ENCODE results near the gene NCAM2.

DNA sequence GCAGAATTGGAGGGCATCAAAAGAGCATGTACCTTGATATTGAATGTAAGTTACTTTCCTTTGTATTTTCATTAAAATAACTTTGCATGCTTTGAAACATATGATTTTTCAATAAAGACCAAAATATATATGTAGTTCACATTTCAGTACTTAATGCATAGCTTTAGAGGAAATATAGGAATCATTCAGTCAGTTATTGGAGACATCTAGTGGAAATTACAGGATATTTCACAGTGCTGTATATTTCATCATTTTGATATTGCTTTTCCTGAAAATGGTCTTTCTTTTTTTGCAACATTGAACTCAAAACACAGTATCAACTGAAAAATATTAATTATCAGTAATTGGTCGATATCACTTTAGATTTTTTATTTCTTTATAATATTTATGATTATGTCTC, 375.8 kb downstream of the NCAM2 start:
- TF ChIP-seq, protein P1, sequence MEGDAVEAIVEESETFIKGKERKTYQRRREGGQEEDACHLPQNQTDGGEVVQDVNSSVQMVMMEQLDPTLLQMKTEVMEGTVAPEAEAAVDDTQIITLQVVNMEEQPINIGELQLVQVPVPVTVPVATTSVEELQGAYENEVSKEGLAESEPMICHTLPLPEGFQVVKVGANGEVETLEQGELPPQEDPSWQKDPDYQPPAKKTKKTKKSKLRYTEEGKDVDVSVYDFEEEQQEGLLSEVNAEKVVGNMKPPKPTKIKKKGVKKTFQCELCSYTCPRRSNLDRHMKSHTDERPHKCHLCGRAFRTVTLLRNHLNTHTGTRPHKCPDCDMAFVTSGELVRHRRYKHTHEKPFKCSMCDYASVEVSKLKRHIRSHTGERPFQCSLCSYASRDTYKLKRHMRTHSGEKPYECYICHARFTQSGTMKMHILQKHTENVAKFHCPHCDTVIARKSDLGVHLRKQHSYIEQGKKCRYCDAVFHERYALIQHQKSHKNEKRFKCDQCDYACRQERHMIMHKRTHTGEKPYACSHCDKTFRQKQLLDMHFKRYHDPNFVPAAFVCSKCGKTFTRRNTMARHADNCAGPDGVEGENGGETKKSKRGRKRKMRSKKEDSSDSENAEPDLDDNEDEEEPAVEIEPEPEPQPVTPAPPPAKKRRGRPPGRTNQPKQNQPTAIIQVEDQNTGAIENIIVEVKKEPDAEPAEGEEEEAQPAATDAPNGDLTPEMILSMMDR (IDR thresholded peaks at IDR 0.05; ENCODE audit: low read length), result no peak; the same call in 1 of the 2 replicates
- no peak for TF ChIP-seq EZH2 (IDR thresholded peaks at IDR 0.05; ENCODE audit: borderline replicate concordance, low read length)

Data from OCI-LY1 (cell line).